Omental fat pad (tissue), 4 donors: Measurements from ENCODE around the gene ZNF618. TPM values are rescaled to one million over a fixed set of nuclear protein-coding genes. Genes with fewer than 3 reads are reported as not detected.

Experiments
- ATAC-seq: fragments of 150-250 bp; one replicate; pipeline ENCODE4 v1.9.1; 2016; ENCODE audit warnings: mild to moderate bottlenecking, moderate library complexity; ENCODE audit not compliant: low FRiP score
- DNase-seq: peaks from one replicate; pipeline ENCODE4 v3.0.0-alpha.2; 2019; ENCODE audit warnings: low spot score
- total RNA-seq, 4 donors: library from RNA; depleted of rRNA; stranded (reverse); fragments of >200 nt; gene quantifications; one replicate each; pipeline ENCODE4 v1.1.0, GENCODE V29; 2016
- TF ChIP-seq, protein P1 (sequence below), 3 donors: fragments of 450-650 bp; IDR thresholded peaks; one replicate each; pipeline ENCODE4 v1.5.1; 2016 to 2017; ENCODE audit warnings: antibody characterized with exemption in 3 of 3, mild to moderate bottlenecking in 3 of 3, moderate library complexity in 2 of 3

ZNF618 gene
- total RNA-seq, 4 donors from 2014 or later: 2.2 to 8.8 (median 5.9) TPM

DNA sequence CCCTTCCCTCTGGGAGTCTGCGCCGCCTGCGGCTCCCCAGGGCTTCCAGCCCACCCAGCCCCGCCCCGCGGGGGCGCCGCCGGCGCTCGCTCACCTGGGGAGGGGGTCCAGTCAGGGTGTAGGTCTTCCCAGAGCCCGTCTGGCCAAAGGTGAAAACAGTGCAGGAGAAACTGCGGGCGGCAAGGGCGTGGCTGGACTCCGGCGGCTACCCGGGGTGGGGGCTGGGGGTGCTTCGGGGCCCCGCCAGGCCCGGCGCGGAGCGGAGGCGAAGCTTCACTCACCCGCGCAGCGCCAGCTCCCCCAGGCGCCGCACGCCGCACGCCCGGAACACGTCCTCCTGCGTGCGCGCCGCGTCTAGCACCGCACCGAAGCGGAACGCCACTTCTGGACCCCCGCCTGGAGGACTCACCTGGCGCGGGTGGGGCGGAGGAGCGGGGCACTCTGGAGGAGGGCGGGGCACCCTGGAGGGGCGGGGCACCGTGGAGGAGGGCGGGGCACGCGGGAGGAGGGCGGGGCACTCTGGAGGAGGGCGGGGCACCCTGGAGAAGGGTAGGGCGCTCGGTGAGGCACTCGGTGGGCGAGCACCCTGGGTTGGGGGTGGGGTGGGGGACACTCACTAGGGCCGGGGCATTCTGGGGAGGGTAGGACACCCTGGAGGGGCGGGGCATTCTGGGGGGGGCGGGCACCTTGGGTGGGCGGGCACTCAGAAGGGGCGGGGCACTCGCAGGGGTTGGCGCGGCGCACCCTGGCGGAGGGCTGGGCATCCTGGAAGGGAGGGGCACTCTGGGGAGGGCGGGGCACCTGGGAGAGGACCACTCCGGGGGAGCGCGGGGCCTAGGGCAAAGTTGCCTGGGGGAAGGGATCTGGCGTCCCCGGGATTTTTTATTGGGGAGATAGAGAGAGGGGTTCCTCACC, 222.2 kb downstream of the ZNF618 start:
- DNase-seq: no peak
- TF ChIP-seq, protein P1, sequence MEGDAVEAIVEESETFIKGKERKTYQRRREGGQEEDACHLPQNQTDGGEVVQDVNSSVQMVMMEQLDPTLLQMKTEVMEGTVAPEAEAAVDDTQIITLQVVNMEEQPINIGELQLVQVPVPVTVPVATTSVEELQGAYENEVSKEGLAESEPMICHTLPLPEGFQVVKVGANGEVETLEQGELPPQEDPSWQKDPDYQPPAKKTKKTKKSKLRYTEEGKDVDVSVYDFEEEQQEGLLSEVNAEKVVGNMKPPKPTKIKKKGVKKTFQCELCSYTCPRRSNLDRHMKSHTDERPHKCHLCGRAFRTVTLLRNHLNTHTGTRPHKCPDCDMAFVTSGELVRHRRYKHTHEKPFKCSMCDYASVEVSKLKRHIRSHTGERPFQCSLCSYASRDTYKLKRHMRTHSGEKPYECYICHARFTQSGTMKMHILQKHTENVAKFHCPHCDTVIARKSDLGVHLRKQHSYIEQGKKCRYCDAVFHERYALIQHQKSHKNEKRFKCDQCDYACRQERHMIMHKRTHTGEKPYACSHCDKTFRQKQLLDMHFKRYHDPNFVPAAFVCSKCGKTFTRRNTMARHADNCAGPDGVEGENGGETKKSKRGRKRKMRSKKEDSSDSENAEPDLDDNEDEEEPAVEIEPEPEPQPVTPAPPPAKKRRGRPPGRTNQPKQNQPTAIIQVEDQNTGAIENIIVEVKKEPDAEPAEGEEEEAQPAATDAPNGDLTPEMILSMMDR (IDR thresholded peaks at IDR 0.05): no peak
- ATAC-seq: no peak

DNA sequence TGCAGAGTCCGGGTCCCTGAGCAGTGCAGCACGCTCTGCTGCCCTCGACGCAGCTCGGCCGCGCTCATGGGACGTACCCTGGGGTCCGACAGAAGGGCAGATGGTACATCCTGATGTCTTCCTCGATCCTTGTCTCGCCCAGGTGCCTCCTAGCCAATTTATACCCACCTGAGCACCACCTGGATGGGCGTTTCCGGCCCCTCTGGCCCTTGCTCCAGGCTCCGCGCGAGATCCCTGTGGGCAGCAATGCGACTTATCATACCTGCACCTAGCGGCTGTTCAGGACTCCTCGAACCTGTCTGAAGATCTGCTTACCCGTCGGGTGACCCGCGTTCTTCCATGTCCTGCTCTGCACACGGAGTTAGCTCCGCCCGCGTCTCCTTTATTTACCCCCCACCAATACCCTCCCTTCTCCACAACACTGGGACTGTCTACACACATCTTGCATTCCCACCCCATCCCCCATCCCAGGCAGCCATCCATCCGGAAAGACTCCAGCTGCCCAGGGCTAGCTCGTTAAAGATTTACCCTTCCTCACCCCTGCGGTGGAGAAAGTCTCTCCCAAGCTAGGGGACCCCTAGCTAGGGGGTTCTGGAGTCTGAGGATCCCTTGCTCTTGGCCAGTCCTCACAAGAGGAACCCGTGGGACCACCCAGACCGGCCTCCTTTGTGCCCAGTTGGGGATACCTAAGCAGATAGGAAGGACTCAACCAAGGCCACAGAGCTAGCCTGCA, 223.0 kb downstream of the ZNF618 start, which contains the start of gene KIF12:
Gene KIF12, minus strand, starts transcription at position 357 of the 733 bp plus-strand sequence. Its CDS starts 16 bp downstream, at position 341.
- ATAC-seq (no peak), DNase-seq (no peak)
- TF ChIP-seq, protein P1 (IDR thresholded peaks at IDR 0.05): no peak

DNA sequence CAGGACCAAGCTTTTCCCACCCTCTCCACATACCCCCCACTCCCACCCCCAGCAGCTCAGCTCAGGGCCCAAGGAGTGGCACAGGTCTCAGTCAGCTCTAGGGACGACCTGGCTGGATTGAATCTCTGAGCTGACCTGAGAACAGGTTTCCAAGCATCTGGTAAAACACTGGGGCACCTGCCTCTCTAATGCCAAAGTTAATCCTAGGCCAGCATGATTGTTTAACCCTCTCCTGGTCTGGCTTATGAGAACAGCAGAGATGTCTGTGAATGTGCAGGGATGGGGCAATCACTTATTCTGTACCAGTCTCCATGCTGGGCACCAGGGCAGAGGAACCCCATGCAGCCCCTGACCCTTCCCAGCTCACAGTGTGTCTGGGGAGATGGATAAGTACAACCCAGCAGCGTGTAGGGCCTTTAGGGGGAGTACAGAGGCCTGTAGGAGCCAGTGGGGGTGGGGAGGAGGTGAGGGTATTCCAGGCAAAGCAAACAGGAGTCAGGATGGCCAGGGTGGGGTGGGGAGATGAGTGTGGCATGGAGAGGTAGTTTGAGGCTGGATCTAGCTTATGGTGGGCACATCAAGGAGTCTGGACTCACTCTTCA, 223.7 kb downstream of the ZNF618 start:
- no peak for ATAC-seq
- DNase-seq: no peak
- TF ChIP-seq, protein P1 (IDR thresholded peaks at IDR 0.05): no peak

DNA sequence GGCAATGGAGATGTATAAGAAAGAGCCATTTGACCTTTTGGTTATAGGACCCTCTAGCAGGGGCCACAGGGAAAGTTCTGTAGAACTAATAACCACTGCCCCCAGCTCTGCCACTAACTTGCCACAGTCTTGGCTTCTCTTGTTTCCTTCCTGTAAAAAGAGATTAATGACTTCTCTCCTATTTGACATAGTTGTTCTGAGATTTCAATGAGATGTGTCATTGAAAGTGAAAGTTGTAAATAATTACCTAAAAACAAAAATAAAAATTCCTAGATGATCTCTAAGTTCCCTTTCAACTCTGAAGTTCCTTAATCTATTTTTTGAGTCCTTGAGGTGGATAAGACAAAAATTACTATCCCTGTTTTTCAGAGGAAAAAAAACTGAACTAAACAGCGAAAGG, 224.4 kb downstream of the ZNF618 start:
- no peak for ATAC-seq
- no peak for DNase-seq
- TF ChIP-seq, protein P1 (IDR thresholded peaks at IDR 0.05): no peak

DNA sequence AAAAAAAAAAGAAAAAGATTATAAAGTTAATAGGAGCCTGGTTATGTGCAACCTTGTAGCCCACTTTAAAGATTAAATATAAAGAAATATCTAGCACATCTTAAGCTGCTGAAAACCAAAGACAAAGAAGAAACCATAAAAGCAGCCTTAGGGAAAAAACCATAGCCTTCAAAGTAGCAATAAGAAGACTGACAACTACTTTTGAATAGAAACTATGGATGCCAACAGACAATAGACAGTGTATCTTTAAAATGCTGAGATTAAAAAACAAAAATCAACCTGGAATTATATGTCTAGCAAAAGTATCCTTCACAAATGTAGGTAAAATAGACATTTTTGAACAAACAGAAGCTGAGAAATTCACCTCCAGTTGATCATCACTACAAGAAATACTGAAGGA, 226.4 kb downstream of the ZNF618 start:
- ATAC-seq (no peak), DNase-seq (no peak)
- TF ChIP-seq, protein P1 (IDR thresholded peaks at IDR 0.05): no peak

DNA sequence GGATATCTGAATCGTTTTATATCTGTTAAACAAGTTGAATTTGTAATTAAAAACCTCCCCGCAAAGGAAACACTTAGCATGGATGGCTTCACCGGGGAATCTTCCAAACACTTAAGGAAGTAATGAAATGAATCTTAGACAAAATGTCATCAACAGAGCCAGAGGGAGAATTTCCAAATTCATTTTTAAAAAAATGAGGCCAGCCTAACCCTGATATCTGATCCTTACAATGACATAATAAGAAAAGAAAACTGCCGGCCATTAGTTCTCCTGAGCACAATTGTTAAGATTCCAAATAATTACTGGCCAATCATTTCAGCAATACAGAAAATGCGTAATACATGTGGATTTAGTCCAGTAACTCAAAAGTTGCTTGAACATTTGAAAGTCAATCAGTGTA, 229.1 kb downstream of the ZNF618 start:
- TF ChIP-seq, protein P1 (IDR thresholded peaks at IDR 0.05): no peak
- ATAC-seq (no peak), DNase-seq (no peak)

Other genes starting within 250 kb of the ZNF618 start
- not detected for gene AMBP, start 202.0 kb downstream of the ZNF618 start, total RNA-seq
- gene KIF12, start 223.0 kb downstream of the ZNF618 start, total RNA-seq: under 1 TPM in 2 of 4 donors, not detected in 2; 0.12 to 0.19 TPM